HAP-1 (cell line): ENCODE data around the gene C12orf56.
"Not testable (repeated sequence)": the region's sequence is repeated elsewhere in the genome, so short reads cannot be mapped to it uniquely, and the experiment has no call there.

Experiments
- DNase-seq, 2 experiments: peaks; one replicate each; pipeline ENCODE4 v3.0.0-alpha.2; 2016 to 2020; ENCODE audit warnings: low spot score in 2 of 2
- H3K27me3 ChIP-seq: fragments of 250-450 bp; sonication (Bioruptor Pico); 2 replicates; pipeline ENCODE4 v1.5.1; 2020; ENCODE audit warnings: low read depth, mild to moderate bottlenecking, moderate library complexity
- H3K36me3 ChIP-seq: fragments of 250-450 bp; sonication (Bioruptor Pico); replicated peaks from 2 replicates; pipeline ENCODE4 v1.5.1; 2020; ENCODE audit warnings: mild to moderate bottlenecking
- H3K4me1 ChIP-seq: fragments of 250-450 bp; sonication (Bioruptor Pico); 2 replicates; pipeline ENCODE4 v1.5.1; 2020; ENCODE audit warnings: mild to moderate bottlenecking
- H3K4me3 ChIP-seq: fragments of 250-450 bp; sonication (Bioruptor Pico); 2 replicates; pipeline ENCODE4 v1.5.1; 2020; ENCODE audit warnings: mild to moderate bottlenecking, moderate library complexity
- H3K9me3 ChIP-seq: fragments of 250-450 bp; sonication (Bioruptor Pico); 2 replicates; pipeline ENCODE4 v1.5.1; 2020; ENCODE audit warnings: mild to moderate bottlenecking, moderate library complexity
- in situ Hi-C: fragments of 300-500 bp; cut with MboI; formaldehyde crosslinking; loops from 3 replicates; pipeline ENCODE4 v1.14.3; 2020; ENCODE audit warnings: low sequenced_read_pairs, inconsistent platforms, mixed read lengths

The C12orf56 gene

DNA sequence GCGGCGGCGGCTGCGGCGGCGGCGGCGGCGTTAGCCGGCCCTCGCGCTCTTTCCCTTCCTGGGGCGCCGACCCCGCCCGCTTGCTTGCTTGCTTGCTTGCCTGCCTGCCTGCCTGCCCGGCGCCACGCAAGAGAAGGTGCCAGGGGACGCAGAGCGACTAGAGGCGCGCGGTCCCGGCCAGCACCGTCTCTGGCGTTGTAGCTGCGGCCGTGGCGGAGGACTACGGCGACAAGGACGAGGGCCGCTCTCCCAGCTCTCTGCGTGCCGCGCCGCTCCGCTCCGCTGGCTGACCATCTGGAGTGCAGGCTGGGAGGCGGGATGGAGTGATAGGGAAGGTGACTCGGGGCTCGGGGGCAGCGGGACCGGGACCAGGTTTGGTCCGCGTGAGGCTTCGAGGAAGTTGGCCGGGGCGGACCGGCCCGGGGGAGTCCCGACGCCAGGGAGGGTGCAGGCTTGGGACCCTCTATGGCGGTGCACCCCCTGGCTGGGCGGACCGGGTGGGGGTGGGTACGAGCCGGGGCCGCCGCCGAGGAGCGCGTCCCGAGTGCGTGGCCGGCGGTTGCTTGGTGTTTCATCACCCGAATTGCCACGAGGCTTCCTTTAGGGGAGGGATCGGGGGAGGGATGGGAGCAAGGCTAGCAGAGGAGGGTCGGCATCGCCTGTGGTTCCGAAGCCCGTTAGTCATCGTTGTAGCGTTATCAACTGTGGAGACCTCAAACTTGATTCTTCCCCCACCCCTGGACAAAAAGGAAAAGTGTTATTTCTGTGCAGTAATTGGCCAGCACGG is 14.1 kb upstream of the C12orf56 start:
- Histone ChIP-seq H3K27me3 (no peaks in the 10 kb centered on the region), H3K36me3 (peaks cover 4% of the 10 kb centered on the region), H3K4me3 (peak overlapping the region; percentile 97), H3K9me3 (no peaks in the 10 kb centered on the region), H3K4me1 (peaks cover 17% of the 10 kb centered on the region)
- in situ Hi-C loops, result no loop called here
- peak; percentile 57 to 80 for DNase-seq

DNA sequence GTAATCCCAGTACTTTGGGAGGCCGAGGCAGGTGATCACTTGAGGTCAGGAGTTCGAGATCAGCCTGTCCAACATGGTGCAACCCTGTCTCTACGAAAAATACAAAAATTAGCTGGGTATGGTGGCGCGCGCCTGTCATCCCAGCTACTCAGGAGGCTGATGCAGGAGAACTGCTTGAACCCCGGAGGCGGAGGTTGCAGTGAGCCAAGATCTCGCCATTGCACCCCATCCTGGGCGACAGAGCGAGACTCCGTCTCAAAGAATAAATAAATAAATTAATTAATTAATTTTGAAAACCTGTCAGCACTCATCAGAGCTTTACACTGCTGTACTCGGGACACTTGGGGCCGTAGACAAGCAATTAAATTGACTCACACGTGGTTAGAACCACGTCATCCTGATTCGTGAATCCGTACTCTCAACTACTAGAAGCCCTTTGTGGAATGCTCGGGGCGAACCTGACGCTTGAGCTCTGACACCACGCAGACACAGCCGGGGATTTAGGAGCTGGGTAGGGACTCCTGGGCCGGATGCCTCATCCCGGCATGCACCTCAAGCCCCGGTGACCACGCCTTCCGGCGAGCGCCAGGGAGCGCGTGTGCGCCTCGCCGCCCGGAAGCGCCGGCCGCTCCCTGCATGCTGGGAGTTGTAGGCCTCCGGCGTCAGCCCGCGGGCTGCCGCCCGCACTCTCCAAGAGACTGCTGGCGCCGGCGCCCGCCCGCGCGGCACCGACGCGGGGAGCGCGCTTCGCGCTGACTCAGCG is 13.3 kb upstream of the C12orf56 start, which contains the start of gene XPOT:
Gene XPOT (plus strand): TSS at position 686 of the 763 bp plus-strand sequence. CDS start 5,644 bp downstream, outside the sequence.
- Histone ChIP-seq H3K27me3 (no peaks in the 10 kb centered on the region), H3K4me3 (peak within 1 kb of the TSS; percentile 97), H3K4me1 (peaks cover 17% of the 10 kb centered on the region), H3K36me3 (peaks cover 4% of the 10 kb centered on the region), H3K9me3 (no peaks in the 10 kb centered on the region)
- peak; percentile 95 to 96 for DNase-seq
- in situ Hi-C loops, result no loop called here

DNA sequence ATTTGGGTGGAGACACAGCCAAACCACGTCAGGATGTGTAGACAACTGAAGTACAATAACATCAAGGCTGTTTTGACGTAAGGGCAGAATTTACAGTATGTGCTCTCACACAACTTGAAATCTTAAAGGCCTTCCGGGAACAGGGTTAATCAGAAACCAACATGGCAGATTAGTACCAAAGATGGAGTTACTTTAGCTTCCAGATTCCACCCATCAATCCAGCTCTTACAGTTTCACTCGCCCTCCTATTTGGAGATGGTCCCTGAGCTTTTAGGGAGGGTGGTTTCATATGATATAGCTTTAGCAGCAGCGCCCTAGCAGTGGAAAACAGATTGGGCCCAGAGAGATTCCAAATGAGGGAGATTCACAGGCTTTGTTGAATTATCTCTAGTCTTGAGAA is 11.6 kb upstream of the C12orf56 start:
- H3K4me3 ChIP-seq, result no peak overlapping the region
- DNase-seq, result no peak
- H3K4me1 ChIP-seq, result peaks cover 17% of the 10 kb centered on the region
- H3K27me3 ChIP-seq, result no peaks in the 10 kb centered on the region
- peaks cover 4% of the 10 kb centered on the region for H3K36me3 ChIP-seq
- in situ Hi-C loops, result no loop called here
- no peaks in the 10 kb centered on the region for H3K9me3 ChIP-seq

DNA sequence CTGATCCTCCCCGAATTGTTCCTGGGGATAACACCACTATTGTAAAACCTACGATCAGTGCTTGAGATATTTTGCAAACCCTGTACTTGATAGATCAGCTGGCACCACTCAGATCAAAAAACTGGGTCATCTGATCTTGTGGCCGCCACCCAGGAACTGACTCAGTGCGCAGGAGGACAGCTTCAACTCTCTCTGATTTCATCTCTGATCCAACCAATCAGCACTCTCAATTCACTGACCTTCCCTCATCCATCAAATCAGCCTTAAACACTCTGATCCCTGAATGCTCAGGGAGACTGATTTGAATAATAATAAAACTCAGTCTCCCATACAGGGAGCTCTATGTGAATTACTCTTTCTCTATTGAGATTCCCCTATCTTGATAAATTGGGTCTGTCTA is 9.5 kb upstream of the C12orf56 start:
- H3K4me3 ChIP-seq, result no peak overlapping the region
- H3K27me3 ChIP-seq, result no peaks in the 10 kb centered on the region
- H3K9me3 ChIP-seq, result no peaks in the 10 kb centered on the region
- in situ Hi-C loops, result no loop called here
- peaks cover 10% of the 10 kb centered on the region for H3K4me1 ChIP-seq
- peaks cover 4% of the 10 kb centered on the region for H3K36me3 ChIP-seq
- peak; percentile 70 to 94 for DNase-seq

DNA sequence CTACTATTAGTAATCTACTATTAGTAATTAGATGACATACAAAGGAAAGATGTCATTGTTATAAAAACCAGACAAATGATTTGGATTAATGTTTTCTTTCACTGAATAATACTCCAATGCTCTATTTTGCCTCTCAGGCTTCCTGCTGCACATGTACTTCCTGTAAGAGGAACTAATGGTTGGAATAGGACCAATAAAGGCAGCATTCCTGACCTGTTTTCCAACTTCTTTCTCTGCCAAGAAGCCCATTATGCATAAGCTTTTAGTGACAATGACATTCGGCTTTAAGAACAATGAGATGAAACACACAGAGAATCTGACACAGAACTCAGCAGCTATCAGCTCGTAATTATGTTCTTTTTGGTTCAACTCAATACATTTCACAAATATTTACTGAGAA is 5.2 kb upstream of the C12orf56 start:
- no peaks in the 10 kb centered on the region for H3K27me3 ChIP-seq
- no peaks in the 10 kb centered on the region for H3K9me3 ChIP-seq
- no peak for DNase-seq
- in situ Hi-C loops, result loop anchor here (25.0 kb wide), 1 partner anchor 1308 kb away; no protein-coding TSS in a partner anchor
- H3K4me3 ChIP-seq, result no peak overlapping the region
- no peaks in the 10 kb centered on the region for H3K36me3 ChIP-seq
- H3K4me1 ChIP-seq, result peaks cover 8% of the 10 kb centered on the region

DNA sequence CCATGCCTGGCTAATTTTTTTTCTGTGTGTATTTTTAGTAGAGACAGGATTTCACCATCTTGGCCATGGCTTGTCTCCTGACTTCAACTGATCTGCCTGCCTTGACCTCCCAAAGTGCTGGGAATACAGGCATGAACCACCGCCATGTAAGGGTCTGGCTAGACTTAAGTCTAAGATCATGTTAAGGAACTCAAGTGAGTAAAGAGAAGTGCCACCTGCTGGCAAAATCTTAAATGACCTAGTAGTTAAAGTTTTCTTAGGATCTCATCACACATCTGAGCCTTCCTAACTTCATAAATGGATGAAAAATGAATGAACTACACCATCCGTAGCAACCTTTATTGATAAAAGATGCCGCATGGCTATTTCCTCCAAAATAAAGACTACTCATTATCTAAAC is 1.7 kb upstream of the C12orf56 start:
- Histone ChIP-seq H3K36me3 (no peaks in the 10 kb centered on the region), H3K27me3 (no peaks in the 10 kb centered on the region), H3K4me1 (no peaks in the 10 kb centered on the region), H3K4me3 (no peak overlapping the region), H3K9me3 (no peaks in the 10 kb centered on the region)
- peak in 1 of 2 experiments; percentile 30 for DNase-seq
- in situ Hi-C loops, result loop anchor here (25.0 kb wide), 1 partner anchor 1305 kb away; no protein-coding TSS in a partner anchor

DNA sequence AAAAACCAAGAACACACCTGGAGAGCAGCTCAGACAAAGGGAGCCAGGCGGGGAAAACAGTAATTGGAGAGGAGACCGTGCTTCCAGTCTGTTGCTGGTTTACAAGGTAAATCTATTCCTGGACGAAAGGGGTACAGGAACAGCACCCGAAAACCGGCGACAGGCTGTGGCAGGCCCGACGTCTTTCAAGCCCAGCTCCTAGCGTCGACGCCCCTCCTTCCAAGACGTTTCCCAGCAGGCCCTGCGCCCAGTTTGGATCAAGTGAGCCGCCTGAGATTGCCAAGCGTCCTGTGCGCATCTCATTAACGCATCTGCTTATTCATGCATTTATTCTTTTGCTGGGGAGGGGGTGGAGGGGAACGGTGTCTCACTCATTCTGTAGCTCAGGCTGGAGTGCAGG is 1.4 kb downstream of the C12orf56 start:
- DNase-seq, result no peak
- no peaks in the 10 kb centered on the region for H3K27me3 ChIP-seq
- no peak overlapping the region for H3K4me3 ChIP-seq
- no peaks in the 10 kb centered on the region for H3K4me1 ChIP-seq
- in situ Hi-C loops, result loop anchor here (25.0 kb wide), 1 partner anchor 1302 kb away; no protein-coding TSS in a partner anchor
- no peaks in the 10 kb centered on the region for H3K9me3 ChIP-seq
- no peaks in the 10 kb centered on the region for H3K36me3 ChIP-seq

DNA sequence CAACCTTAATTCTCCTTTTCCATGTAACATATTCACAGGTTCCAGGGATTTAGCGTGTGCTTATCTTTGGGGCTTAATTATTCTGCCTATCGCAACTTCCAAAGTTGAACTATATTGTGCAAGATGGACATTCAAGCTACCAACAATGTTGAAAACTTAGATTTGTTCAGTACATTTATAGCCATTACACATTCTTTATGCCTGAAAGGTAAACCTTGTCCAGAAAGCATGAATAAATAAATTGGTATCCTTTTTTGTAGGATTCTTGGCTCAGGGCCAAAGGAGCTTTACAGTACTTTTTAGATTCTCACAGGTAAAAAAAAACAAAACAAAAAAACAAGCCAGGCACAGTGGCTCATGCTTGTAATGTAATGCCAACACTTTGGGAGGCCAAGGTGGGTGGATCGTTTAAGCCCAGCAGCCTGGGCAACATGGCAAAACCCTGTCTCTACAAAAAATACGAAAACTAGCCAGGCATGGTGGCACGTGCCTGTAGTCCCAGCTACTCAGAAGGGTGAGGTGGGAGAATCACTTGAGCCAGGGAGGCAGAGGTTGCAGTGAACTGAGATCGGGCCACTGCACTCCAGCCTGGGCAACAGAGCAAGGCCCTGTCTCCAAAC is 3.3 kb downstream of the C12orf56 start:
- in situ Hi-C loops, result loop anchor here (25.0 kb wide), 1 partner anchor 1300 kb away; no protein-coding TSS in a partner anchor
- no peaks in the 10 kb centered on the region for H3K27me3 ChIP-seq
- no peak for DNase-seq
- H3K4me3 ChIP-seq, result no peak overlapping the region
- H3K4me1 ChIP-seq, result no peaks in the 10 kb centered on the region
- H3K9me3 ChIP-seq, result no peaks in the 10 kb centered on the region
- H3K36me3 ChIP-seq, result no peaks in the 10 kb centered on the region

DNA sequence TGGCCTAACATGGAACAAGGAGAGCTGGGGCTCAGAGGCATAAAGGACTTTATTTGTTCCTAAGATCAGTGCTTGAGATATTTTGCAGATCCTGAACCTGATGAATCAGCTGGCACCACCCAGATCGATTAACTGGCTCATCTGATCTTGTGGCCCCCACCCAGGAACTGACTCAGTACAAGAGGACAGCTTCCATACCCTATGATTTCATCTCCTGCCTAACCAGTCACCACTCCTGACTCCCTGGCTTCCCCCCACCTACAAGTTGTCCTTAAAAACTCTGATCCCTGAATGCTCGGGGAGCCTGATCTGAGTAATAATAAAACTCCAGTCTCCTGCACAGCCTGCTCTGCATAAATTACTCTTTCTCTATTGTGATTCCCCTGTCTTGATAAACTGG is 5.1 kb downstream of the C12orf56 start:
- Histone ChIP-seq H3K27me3 (no peaks in the 10 kb centered on the region), H3K4me3 (no peak overlapping the region), H3K4me1 (no peaks in the 10 kb centered on the region), H3K36me3 (no peaks in the 10 kb centered on the region), H3K9me3 (no peaks in the 10 kb centered on the region)
- DNase-seq, result no peak
- in situ Hi-C loops, result loop anchor here (25.0 kb wide), 1 partner anchor 1298 kb away; no protein-coding TSS in a partner anchor

DNA sequence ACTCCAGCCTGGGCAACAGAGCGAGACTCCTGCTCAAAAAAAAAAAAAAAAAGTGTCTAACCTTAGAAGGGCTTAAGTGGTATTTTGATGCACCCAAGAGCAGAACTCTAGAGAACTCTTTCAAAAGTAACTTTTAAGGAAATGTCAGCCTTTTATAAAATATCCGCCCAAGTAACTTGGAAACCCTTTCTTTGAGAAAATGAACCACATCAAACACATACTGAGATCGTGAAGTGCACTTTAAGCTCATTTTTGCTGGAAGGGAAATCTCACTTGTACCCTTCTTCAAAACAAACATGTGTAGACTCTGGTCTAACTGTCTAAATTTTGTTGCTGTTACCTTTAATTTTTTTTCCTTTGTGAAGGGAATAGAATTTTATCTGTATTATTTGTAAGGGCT is 5.5 kb downstream of the C12orf56 start:
- Histone ChIP-seq H3K36me3 (no peaks in the 10 kb centered on the region), H3K4me3 (no peak overlapping the region), H3K9me3 (no peaks in the 10 kb centered on the region), H3K4me1 (no peaks in the 10 kb centered on the region), H3K27me3 (no peaks in the 10 kb centered on the region)
- in situ Hi-C loops, result loop anchor here (25.0 kb wide), 1 partner anchor 1298 kb away; no protein-coding TSS in a partner anchor
- DNase-seq, result no peak

DNA sequence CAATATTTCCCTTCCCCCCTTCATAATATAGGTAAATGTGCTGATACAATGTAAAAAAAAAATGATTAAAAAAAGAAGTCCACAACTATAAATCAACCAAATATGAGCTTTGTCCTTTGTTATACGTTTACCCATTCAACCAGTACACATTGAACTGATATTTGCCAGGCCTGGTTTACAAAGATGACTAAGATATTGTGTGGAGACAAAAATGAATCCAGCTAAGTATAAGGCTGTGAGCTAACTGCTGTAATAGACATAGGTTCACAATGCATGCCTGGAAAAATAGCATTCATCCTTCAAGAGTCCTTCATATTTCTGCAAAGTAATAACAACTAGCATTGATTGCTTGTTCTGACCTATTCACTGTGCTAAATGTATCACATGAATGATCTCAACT is 6.9 kb downstream of the C12orf56 start:
- no peak for DNase-seq
- Histone ChIP-seq H3K36me3 (no peaks in the 10 kb centered on the region), H3K9me3 (no peaks in the 10 kb centered on the region), H3K4me1 (no peaks in the 10 kb centered on the region), H3K27me3 (no peaks in the 10 kb centered on the region), H3K4me3 (no peak overlapping the region)
- in situ Hi-C loops, result loop anchor here (25.0 kb wide), 1 partner anchor 1296 kb away; no protein-coding TSS in a partner anchor

DNA sequence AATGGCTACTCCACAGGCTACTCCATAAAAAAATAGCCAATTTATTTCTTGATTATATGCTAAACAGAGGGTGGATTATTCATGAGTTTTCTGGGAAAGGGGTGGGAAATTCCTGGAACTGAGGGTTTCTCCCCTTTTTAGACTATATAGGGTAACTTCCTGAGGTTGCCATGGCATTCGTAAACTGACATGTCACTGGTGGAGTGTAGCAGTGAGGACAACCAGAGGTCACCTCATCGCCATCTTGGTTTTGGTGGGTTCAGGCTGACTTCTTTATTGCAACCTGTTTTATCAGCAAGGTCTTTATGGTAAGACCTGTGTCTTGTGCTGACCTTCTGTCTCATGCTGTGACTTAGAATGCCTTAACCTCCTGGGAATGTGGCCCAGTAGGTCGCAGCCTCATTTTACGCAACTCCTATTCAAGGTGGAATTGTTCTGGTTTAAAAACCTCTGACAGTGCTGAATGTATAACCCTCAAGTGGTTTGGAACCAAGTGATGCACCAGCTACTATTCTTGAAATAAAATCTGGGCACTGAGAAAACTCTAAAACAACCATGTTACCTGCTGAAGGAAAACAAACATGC is 27.7 kb downstream of the C12orf56 start:
- no peak for DNase-seq
- H3K36me3 ChIP-seq, result no peaks in the 10 kb centered on the region
- in situ Hi-C loops, result no loop called here
- no peaks in the 10 kb centered on the region for H3K27me3 ChIP-seq
- H3K4me1 ChIP-seq, result peaks cover 10% of the 10 kb centered on the region
- H3K4me3 ChIP-seq, result no peak overlapping the region
- H3K9me3 ChIP-seq, result no peaks in the 10 kb centered on the region

DNA sequence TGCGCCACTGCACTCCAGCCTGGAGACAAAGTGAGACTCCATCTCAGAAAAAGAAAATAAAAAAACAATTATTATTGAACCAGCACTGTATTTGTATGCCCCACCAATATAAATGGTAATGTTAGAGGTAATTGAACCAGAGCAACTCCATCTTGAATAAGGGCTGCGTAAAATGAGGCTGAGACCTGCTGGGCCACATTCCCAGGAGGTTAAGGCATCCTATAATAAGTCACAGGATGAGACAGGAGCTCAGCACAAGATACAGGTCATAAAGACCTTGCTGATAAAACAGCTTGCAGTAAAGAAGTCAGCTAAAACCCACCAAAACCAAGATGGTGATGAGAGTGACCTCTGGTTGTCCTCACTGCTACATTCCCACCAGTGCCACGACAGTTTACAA is 29.4 kb downstream of the C12orf56 start:
- H3K9me3 ChIP-seq, H3K4me1 ChIP-seq, H3K4me3 ChIP-seq, H3K36me3 ChIP-seq, DNase-seq, in situ Hi-C loops, H3K27me3 ChIP-seq: not testable (repeated sequence)
